ENCODE data around the gene SP100.

- TF ChIP-seq CTCF (IDR thresholded peaks at IDR 0.05; ENCODE audit: insufficient read depth, low read length, poor library complexity, severe bottlenecking) = no peak
- no peak for TF ChIP-seq EZH2phosphoT487 (conservative IDR thresholded peaks at IDR 0.05; ENCODE audit: low read length)
Measured at GRCh38 chr2:230400454-230400853, 15.5 kb upstream of the SP100 start.
